Upper lobe of right lung (tissue), 1 donor: ENCODE measurements around the gene FAAP100. TPM values are rescaled to one million over a fixed set of nuclear protein-coding genes. Genes with fewer than 3 reads are reported as not detected.

Experiments used
- ATAC-seq: fragments of 200-7000 bp; cut with Tn5 transposase; one replicate; pipeline ENCODE4 v1.9.1; 2020; ENCODE audit warnings: mild to moderate bottlenecking, moderate library complexity
- DNase-seq: peaks from one replicate; pipeline ENCODE4 v3.0.0-alpha.2; 2020
- H3K27ac ChIP-seq: fragments of 200-600 bp; one replicate; pipeline ENCODE4 v1.8.0; 2022
- H3K27me3 ChIP-seq: fragments of 200-600 bp; one replicate; pipeline ENCODE4 v1.8.0; 2022; ENCODE audit warnings: mild to moderate bottlenecking
- H3K36me3 ChIP-seq: fragments of 200-600 bp; one replicate; pipeline ENCODE4 v1.8.0; 2022
- H3K4me1 ChIP-seq: fragments of 200-600 bp; one replicate; pipeline ENCODE4 v1.8.0; 2022
- H3K4me3 ChIP-seq: fragments of 200-600 bp; one replicate; pipeline ENCODE4 v1.8.0; 2022; ENCODE audit warnings: mild to moderate bottlenecking
- H3K9me3 ChIP-seq: fragments of 200-600 bp; one replicate; pipeline ENCODE4 v1.8.0; 2022
- intact Hi-C: fragments of 100-400 bp; cut with DNase I; formaldehyde crosslinking; loops from one replicate; pipeline ENCODE4 v1.11.0; 2022
- total RNA-seq: library from RNA; stranded (reverse); fragmentation: NEBNext Ultra II Directional; extraction: Animal tissue kit (Norgen Biotek cat#: 25700); gene quantifications from one replicate; pipeline ENCODE4 v1.2.1, GENCODE V29; 2021
- TF ChIP-seq, protein P1 (sequence below): fragments of 200-600 bp; IDR thresholded peaks from one replicate; pipeline ENCODE4 v1.8.0; 2022; ENCODE audit warnings: antibody characterized with exemption
- donor health status: DM: no; HTN: yes; CAD: no; lungs with severe emphysema.

FAAP100 gene
- total RNA-seq, 1 donor from 2014 or later, result 27.3 TPM

DNA sequence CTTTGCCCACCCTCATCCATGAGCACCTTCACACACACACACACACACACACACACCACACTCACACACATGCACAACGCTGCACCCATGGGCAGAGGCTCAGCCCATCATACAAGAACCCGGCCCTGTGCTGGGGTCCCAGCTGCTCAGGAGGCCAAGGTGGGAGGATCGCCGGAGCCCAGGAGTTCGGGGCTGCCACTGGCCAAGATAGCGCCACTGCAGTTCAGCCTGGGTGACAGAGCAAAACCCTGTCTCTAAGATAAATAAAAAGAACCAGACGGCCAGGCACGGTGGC lies 27.3 kb downstream of the FAAP100 start:
- Histone ChIP-seq H3K36me3 (no peaks in the 10 kb centered on the region), H3K4me1 (peaks cover 11% of the 10 kb centered on the region), H3K4me3 (no peak overlapping the region), H3K9me3 (no peaks in the 10 kb centered on the region), H3K27me3 (peaks cover 34% of the 10 kb centered on the region), H3K27ac (no peak overlapping the region)
- TF ChIP-seq, protein P1, sequence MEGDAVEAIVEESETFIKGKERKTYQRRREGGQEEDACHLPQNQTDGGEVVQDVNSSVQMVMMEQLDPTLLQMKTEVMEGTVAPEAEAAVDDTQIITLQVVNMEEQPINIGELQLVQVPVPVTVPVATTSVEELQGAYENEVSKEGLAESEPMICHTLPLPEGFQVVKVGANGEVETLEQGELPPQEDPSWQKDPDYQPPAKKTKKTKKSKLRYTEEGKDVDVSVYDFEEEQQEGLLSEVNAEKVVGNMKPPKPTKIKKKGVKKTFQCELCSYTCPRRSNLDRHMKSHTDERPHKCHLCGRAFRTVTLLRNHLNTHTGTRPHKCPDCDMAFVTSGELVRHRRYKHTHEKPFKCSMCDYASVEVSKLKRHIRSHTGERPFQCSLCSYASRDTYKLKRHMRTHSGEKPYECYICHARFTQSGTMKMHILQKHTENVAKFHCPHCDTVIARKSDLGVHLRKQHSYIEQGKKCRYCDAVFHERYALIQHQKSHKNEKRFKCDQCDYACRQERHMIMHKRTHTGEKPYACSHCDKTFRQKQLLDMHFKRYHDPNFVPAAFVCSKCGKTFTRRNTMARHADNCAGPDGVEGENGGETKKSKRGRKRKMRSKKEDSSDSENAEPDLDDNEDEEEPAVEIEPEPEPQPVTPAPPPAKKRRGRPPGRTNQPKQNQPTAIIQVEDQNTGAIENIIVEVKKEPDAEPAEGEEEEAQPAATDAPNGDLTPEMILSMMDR, result no peak
- no peak for ATAC-seq
- DNase-seq, result no peak
- intact Hi-C loops, result no loop called here

DNA sequence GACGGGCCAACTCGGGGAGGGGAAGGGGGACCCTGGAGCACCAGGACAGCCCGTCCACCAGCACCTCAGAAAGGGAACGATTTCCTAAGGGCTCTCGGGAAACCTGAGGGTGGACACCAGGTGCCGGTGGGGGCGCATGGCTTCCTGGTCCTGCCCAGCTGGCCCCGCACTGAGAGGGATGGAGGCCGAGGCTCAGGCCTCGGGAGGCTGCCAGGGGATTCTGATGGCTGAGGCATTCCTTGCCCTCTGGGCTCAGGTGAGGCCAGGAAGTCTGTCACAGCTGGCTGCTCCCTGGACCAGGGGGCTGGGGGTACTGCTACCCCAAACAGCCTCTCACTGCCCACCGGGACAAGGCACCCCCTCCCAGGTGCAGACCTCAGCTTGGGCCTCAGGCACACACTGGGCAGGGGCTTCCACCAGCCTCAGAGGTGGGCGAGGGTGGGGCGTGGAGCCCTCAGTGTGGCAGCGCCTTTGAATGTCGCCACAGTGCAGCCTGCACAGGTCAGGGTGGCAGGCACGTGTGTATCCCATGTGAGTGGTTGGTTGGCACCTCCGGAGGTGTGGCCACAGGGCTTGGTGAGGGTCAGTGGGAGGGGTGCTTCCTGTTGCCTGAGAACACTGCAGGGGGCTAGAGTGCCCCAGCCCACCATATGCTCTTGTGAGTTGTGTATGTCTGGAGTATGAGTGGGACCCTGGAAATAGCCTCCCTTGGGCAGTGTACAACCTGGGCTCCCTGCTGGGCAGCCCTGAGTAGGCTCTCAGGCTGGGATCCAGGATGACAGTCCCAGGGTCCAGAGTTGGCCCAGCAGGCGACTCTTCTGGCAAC lies 27.9 kb downstream of the FAAP100 start:
- DNase-seq, result no peak
- intact Hi-C loops, result no loop called here
- H3K4me1 ChIP-seq, result peaks cover 17% of the 10 kb centered on the region

DNA sequence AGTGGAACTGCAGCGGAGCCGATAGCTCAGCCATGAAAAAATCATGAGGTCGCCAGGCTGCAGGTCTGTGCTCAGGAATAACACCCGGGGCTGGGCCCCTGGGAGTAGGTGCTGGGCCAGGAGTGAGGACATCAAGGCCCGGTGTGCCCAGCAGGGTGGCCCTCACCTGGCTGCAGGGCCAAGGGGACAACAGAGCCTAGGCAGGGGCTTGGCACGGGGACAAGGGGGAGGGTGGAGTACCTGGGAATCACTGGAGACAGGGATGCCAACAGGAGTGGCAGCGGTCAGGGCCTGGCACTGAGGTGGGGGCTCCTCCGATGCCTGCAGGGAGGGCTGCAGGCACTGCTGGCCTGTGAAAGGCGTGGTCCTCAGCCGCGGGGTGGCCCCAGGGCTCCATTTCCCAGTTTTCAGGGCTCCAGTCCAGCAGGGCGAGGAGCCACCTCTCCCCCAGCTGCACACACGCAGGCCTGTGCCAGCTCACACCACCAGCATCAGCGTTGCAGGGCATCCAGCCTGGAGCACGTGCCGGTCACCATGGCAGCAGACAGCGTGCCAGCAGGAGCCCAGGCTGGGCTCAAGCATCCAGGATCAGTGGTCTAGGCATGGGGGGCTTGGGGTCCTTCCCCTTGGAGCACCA lies 28.6 kb downstream of the FAAP100 start:
- no peak overlapping the region for H3K27ac ChIP-seq
- peaks cover 32% of the 10 kb centered on the region for H3K27me3 ChIP-seq
- TF ChIP-seq, protein P1, result peak; percentile 9
- H3K36me3 ChIP-seq, result no peaks in the 10 kb centered on the region
- peaks cover 24% of the 10 kb centered on the region for H3K4me1 ChIP-seq
- ATAC-seq (no peak), DNase-seq (no peak)
- H3K4me3 ChIP-seq, result no peak overlapping the region
- intact Hi-C loops, result no loop called here
- H3K9me3 ChIP-seq, result no peaks in the 10 kb centered on the region

More for the DNA sequence above, 27.9 kb downstream of the FAAP100 start:
- ATAC-seq, result no peak
- TF ChIP-seq, protein P1, result no peak
- H3K4me3 ChIP-seq, result no peak overlapping the region
- H3K27ac ChIP-seq, result no peak overlapping the region
- no peaks in the 10 kb centered on the region for H3K36me3 ChIP-seq
- no peaks in the 10 kb centered on the region for H3K9me3 ChIP-seq
- H3K27me3 ChIP-seq, result peaks cover 34% of the 10 kb centered on the region

DNA sequence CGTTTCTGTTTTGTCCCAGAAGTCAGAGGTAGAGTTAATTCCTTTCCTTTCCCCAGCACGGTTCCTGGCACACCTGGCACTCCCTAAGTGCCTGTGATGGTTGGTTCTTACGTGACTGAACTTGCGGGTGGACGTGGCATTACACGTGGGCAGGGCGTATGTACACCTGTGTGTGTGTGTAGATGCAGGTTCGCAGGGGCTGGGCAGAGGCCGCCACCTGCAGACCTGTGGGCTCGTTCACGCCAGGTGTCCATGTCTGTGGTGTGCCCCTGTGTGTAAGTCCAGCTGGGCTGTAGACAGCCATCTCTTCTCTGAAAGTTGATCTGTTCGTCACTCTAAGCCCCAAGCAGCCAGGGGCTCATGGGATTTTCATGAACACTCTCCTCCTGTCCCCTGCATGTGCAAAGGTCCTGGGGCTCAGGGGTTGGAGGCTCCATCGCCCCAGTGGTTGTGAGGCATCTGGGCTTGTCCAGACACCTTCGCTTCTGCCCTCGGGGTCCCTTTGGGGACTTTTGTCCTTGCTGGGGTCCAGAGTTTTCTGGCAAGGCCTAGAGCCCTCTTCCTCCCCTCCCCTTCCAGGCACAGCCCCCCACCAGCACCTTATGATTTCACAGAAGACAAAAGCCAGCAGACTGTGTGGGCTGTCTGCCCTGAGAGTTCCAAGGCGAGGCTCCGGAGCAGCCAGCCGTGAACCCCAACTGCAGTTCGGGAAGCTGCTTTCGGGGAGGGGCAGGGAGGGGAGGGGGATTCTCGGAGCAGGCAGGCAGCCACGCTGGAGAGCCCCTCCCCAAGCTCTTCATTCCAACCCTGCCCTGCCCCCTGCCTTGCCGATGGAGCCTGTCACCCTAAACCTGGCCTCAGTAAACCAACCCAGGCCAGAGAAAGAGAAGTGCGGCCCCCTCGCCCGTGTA lies 29.4 kb downstream of the FAAP100 start:
- peaks cover 26% of the 10 kb centered on the region for H3K27me3 ChIP-seq
- intact Hi-C loops, result no loop called here
- H3K4me1 ChIP-seq, result peaks cover 25% of the 10 kb centered on the region

More for the DNA sequence above, 29.4 kb downstream of the FAAP100 start:
- TF ChIP-seq, protein P1, result no peak
- DNase-seq (no peak), ATAC-seq (no peak)
- Histone ChIP-seq H3K9me3 (no peaks in the 10 kb centered on the region), H3K36me3 (no peaks in the 10 kb centered on the region), H3K4me3 (no peak overlapping the region), H3K27ac (no peak overlapping the region)
